NB4 (cell line): ENCODE results near the gene NFATC4.
"Not testable (repeated sequence)": the region's sequence is repeated elsewhere in the genome, so short reads cannot be mapped to it uniquely, and the experiment has no call there.

Experiments used
- DNase-seq: peaks from one replicate; pipeline ENCODE4 v3.0.0; 2010; ENCODE audit warnings: low read depth
- H3K4me3 ChIP-seq: one replicate; pipeline ENCODE4 v1.5.1; 2011; ENCODE audit warnings: mild to moderate bottlenecking, low read depth, low read length, moderate library complexity
- MYC ChIP-seq: IDR thresholded peaks from 2 replicates; pipeline ENCODE4 v1.6.1; 2011; ENCODE audit warnings: low read depth, low read length
- POLR2A ChIP-seq: IDR thresholded peaks from 2 replicates; pipeline ENCODE4 v1.6.1; 2011; ENCODE audit warnings: mild to moderate bottlenecking; ENCODE audit not compliant: insufficient read length; ENCODE audit errors: extremely low read depth
- TF ChIP-seq, protein P1 (sequence below): IDR thresholded peaks from one replicate; pipeline ENCODE4 v1.5.1; 2012; ENCODE audit warnings: low read depth, low read length
- TF ChIP-seq, protein P2 (sequence below): IDR thresholded peaks from 2 replicates; pipeline ENCODE4 v1.6.1; 2011; ENCODE audit warnings: low read depth, low read length

Gene NFATC4

DNA sequence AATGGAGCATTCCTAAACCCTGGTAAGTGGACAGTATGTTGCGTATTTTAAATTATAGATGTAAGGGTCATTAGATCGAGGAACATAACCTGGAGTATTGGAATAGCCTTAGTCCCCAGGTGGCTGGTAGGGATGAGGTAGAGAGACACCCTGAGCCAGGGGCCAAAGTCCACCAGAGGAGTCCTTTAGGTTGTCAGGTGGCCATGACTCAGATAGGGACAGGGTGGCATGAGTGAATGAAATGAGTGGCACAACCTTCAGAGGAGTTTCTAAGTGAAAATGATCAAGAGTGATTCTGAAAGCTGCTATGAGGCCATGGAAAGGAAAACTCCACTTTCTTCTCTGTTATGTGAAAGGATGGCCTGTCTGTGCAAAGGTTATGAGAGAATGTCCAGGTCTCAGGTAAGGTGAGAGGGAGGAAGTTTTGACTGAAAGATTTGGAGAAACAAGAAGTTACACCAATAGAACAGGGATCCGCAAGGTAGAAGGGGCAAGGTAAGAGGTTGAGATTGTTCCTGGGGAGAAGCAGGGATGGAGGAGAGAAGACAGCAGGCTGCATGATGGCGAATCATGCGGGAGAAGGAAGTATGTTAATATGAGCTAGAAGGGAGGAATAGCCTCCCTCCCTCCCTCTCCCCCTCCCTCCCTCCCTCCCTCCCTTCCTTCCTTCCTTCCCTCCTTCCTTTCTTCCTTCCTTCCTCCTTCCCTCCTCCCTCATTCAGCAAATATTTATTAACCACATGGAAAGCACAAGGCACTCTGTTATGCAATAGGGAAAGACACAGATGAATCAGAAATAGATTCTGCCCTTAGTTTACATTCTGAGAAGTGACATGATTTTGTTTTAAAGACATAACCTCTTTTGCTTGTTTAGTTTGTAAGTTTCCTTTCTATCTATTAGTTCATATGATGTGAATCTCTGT, 14.2 kb upstream of the NFATC4 start:
- TF ChIP-seq MYC: no peak
- TF ChIP-seq, protein P1, sequence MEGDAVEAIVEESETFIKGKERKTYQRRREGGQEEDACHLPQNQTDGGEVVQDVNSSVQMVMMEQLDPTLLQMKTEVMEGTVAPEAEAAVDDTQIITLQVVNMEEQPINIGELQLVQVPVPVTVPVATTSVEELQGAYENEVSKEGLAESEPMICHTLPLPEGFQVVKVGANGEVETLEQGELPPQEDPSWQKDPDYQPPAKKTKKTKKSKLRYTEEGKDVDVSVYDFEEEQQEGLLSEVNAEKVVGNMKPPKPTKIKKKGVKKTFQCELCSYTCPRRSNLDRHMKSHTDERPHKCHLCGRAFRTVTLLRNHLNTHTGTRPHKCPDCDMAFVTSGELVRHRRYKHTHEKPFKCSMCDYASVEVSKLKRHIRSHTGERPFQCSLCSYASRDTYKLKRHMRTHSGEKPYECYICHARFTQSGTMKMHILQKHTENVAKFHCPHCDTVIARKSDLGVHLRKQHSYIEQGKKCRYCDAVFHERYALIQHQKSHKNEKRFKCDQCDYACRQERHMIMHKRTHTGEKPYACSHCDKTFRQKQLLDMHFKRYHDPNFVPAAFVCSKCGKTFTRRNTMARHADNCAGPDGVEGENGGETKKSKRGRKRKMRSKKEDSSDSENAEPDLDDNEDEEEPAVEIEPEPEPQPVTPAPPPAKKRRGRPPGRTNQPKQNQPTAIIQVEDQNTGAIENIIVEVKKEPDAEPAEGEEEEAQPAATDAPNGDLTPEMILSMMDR: no peak
- TF ChIP-seq, protein P2, sequence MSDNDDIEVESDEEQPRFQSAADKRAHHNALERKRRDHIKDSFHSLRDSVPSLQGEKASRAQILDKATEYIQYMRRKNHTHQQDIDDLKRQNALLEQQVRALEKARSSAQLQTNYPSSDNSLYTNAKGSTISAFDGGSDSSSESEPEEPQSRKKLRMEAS: no peak
- TF ChIP-seq POLR2A: no peak
- DNase-seq: no peak
- no peak overlapping the region for H3K4me3 ChIP-seq

DNA sequence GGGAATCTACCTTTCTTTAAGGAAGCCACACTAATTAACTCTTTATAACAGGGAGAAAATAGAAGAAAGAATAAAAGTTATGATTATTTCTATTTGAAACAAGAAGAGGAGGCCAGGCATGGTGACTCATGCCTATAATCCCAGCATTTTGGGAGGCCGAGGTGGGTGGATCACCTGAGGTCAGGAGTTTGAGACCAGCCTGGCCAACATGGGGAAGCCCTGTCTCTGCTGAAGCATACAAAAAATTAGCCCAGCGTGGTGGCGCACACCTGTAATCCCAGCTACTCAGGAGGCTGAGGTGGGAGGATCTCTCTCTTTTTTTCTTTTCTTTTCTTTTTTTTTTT, 13.5 kb upstream of the NFATC4 start:
- H3K4me3 ChIP-seq, DNase-seq: not testable (repeated sequence)

DNA sequence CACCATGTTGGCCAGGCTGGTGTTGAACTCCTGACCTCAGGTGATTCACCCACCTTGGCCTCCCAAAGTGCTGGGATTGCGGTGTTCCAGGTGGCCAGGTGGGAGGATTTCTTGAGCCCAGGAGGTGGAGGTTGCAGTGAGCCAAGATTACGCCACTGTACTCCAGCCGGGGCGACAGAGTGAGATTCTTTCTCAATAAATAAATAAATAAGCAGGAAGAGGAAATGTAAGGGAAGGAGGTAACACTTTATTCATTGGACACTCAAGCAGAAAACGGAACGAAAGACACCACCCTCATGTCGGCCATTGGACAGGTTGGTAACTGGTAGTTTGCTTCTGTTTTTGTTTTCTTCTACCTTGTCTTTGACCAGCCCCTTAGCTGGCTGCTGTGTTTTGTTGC, 13.0 kb upstream of the NFATC4 start:
- DNase-seq: no peak
- no peak for TF ChIP-seq POLR2A
- TF ChIP-seq, protein P1: no peak
- no peak for TF ChIP-seq MYC
- TF ChIP-seq, protein P2: no peak
- no peak overlapping the region for H3K4me3 ChIP-seq

DNA sequence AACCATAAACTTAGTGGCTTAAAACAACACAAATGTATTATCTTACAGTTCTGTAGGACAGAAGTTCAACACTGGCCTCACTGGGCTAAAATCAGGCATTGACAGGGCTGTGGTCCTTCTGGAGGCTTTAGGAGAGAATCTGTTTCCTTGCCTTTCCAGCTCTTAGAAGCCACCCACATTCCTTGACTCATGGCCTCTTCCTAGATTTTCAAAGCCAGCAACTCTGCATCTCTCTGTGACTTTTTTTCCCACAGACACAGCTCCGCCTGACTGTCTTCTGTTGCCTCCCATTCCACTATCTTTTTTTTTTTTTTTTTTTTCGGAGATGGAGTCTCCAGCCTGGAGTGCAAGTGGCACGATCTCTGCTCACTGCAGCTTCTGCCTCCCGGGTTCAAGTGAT, 11.8 kb upstream of the NFATC4 start:
- DNase-seq: no peak
- no peak overlapping the region for H3K4me3 ChIP-seq
- TF ChIP-seq, protein P1: no peak
- TF ChIP-seq POLR2A (no peak), MYC (no peak)
- TF ChIP-seq, protein P2: no peak

DNA sequence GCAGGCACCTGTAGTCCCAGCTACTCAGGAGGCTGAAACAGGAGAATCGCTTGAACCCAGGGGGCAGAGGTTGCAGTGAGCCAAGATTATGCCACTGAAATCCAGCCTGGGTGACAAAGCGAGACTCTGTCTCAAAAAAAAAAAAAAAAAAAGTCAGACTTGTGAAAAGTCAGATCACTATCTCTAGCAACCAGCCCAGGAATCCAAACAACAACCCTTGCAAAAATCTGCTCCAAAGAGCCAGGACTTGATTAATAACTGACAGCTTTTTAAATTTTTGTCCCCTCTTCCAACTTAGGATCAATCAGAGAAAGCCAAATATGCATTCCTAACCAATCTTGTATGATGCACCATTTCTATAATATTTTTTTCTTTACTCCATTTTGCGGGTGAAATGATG, 7.7 kb upstream of the NFATC4 start:
- no peak for DNase-seq
- TF ChIP-seq, protein P1: no peak
- TF ChIP-seq POLR2A (no peak), MYC (no peak)
- TF ChIP-seq, protein P2: no peak
- no peak overlapping the region for H3K4me3 ChIP-seq

DNA sequence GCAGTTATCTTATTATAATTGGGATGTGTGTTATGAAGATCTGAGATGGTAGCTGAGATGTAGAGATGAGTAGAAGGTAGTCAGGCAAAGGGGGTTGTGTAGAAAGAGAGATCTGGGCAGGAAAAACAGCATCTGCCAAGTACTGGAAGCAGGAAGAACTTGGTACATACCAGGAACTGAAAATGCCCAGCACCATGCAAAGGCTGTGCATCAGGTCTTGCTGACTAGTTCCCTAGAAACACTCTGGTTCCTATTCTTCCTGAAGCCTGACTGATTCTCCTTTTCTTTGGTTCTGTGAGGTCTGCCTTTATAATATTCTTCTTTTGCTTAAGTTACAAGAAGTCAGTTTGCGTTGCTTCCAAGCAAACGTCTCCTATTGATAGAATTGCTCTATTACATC, 6.7 kb upstream of the NFATC4 start:
- no peak for DNase-seq
- TF ChIP-seq, protein P1: no peak
- TF ChIP-seq POLR2A: no peak
- TF ChIP-seq, protein P2: no peak
- TF ChIP-seq MYC: no peak
- H3K4me3 ChIP-seq: no peak overlapping the region
